Measurements from ENCODE around the gene FAM3B.
A peak's percentile ranks its signal among the peaks of the same experiment; 100 is the strongest.

Gene FAM3B

DNA sequence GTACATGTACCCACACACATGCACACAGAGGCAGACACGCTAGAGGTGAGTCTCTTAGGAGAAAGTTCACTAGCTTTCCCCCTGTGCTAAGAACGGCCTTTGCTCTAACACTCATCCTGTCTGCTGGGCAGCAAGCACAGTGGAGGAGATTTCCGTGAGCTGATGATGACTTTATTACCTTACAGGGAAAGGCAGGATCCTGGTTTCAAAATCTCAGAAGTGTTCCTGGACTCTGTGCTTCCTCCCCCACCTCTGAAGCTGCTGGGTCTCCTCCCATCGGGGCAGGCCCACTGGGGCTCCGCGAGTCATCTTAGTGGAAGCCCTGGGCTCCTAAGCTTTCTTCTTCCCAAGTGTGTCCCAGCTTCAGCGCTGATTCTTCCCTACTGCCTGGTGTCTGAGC, 2.7 kb downstream of the FAM3B start:
- no peak for DNase-seq

DNA sequence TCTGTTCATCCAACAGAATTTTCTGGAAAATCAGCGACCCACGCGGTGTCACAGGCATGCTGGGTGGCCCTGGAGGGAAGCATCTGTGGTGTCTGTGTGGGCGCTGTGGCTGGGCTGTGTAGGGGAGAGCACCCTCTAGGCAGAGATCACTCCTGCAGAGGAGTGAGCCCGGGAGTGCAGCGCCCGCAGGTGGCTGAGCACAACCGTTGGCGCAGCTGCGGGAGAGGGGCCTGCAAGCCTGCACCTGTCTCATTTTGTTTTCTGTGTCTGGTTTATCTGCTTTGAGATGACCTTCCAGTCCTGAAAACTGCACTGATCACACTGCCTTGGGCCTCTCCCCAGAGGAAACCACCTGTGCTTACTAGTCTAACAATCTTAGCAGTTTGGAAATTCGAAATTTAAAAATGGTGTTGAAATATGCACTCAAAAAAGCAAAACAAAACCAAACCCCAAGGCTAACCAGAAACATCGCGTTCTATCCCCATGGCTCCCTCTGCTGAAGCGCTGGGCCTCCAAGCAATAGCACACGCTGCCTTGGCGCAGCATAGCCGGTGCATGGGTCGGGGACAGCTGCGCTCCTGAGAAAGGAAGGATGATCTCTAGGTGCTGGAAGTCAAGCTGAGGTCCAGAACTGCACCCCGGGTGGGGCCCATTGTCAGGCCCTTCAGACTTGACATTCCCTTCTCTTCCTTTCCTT, 4.8 kb downstream of the FAM3B start:
- DNase-seq, result peak; percentile 8

DNA sequence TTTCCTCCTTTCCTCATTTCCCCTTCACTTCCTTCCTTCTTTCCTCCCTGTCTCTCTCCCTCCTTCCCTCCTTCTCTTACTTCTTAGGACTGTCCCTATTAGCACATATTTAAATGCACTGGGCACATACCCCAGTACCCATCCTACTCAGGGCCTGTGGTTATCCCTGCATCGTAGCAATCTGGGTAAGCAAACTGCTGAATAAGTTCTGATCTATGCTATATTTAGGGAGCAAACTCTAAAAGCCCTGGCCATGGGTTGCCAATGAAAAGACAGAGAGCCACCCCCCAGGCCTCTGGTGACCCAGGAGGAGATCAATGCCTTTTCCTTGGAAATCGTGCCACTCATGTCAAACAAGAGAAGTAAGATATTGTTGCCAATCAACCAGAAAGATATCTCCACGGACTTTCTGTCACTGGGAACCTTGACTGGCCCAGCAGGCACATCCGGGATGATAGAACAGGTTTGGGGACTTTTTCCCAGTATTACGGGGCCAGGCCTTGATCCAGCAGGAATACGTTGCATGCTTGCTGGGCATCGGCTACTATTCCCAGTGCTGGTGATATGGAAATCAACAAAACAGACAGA, 5.4 kb downstream of the FAM3B start:
- no peak for DNase-seq

DNA sequence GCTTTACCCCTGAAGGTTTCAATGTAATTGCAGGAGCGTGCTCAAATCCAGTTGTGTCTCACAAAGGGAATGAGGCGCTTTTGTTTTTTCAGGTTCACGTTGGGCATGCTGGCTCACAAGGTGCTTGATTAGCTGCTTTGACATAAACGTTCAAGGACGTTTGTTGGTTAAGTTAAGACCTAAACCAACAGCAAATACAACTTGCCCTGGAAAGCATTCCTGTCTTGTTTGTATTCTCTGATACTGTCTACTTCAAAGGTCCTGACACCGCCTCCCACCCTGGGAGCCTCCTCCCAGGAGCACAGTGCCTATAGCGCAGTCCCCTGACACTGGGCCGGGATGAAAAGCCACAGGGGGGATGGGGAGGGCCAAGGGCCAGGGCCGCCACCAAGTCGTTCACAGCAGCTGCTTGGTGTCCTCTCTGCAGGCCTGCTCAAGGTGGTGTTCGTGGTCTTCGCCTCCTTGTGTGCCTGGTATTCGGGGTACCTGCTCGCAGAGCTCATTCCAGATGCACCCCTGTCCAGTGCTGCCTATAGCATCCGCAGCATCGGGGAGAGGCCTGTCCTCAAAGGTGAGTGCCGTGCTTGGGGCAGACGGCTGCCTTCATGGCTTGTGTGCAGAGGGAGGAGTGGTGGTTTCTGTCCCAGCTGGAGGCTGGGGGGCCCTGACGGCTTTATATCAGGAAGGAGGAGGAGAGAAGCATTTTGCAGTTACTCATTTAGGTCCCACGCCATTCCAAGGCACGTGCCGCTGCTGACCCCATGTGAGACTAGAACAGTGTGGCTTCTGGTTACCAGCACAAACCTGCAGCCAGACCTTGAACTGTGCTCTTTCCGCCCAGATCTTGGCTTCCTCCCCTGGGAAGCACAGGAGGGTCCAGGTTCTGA, 6.1 kb downstream of the FAM3B start:
- DNase-seq, result no peak

DNA sequence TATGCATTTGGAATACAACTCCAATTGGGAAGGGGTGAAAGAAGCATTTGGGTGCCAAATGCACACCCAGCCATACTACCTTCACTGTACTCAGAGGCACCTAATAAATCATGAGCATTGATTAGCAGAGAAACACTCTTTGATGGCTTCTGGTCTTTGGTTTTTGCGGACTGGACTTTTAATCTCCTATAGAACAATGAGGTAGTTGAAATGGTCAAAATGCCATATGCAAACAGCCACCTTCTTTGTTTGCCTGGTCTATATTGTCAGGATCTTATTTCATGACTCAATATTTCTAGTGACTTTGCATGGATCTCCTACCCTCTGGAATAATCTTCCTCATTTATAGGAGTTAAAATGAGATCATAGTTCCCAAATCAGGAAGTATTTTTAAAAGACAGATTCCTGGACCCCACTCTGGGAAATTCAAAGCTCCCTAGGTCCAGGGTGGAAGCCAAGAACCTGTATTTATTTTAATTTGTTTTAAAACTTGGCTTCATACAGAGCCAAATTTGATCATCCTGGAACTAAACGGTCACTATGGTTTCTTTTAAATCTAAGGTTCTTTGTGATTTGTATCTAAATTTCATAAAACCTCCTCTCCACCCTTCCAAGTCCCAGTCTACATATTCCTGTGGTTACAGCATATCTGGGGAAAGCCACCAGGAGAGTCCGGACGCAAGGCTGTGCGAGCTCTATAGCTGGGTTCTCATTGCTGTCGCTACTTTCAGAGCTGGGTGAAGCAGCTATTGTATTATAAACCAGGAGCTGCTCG, 8.7 kb downstream of the FAM3B start:
- no peak for DNase-seq

DNA sequence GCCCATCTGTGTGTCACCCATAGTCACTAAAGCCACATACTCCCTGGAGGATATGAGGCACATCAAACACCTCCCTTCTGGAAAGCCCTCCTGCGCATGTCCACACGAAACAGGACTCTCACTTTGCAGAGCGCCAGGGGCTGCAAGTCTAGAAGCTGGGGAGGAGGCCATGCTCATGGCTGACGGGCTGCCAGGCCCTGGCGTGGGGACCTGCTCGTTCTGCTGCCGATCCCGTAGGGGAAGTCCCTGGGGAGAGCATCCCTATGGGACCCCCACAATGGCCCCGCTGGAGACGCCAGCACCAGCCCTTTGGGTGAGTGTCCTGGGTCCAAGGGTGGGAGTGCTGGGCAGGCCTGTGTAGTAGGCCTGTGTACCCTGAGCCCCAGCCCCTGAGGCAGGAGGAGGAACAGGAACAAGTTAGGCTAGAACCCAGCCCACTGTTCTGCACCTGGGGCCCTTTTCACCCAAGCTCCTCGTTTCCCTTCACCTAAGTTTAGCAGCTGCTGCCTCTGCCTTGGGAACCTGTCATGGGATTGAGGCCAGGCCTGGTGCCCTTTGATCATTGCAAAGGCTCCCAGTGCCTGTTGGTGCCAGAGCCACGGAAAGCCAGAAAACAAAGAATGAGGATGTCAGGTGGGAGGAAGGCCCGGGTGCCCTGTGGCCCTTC, 9.9 kb downstream of the FAM3B start:
- DNase-seq, result no peak

DNA sequence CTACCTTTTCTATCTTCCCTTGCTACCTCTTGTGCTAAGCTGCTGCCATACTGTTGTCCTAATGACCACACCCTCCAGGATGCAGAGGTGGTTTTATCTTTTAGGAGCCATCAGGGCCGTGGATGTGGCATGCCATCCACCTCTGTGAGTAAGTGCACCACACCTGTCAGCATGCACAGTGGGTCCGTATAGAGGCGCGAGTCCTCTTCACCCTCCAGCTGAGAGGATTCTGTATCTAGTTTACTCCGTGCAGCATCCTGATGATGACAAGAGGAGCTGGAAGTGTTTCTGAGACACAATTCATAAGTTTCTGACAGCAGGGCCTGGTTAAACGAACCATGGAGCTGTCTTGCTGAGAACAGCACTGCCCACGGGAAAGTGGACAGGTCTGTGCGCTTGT, 11.2 kb downstream of the FAM3B start:
- no peak for DNase-seq

DNA sequence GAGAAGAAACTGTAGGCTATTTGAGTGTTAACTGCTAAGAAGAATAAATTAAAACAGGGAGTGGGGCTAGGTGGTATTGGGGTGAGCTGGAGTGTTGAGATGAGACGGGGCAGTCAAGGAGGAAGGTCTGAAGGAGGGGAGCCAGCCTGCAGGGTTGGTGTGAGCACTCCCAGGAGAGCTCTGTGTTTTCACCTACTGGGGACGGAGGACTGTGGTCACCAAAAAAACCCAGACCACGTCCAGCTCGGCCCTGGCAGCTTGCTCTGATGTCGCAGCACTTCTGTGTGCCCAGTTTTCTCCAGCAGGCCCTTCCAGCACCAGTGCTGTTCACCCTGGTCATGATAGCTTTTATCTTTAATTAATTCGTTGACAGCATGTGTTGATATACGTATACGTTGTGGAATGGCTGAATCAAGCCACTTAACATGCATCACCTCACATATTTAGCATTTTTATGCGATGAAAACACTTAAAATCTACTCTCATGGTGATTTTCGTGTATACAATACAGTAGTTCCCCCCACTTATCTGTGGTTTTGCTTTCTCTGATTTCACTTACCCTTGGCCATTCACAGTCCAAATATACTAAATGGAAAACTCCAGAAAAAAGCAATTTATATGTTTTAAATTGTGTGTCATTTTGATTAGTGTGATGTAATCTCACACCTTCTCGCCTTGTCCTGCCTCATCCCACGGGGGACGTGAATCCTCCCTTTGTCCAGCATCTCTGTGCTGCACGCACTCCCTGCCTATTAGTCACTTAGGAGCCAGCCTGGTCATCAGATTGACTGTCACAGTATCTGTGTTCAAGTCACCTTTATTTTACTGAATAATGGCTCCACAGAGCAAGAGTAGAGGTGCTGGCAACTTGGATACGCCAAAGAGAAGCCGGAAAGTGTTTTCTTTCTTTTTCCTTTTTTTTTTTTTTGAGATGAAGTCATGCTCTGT, 12.3 kb downstream of the FAM3B start:
- no peak for DNase-seq

DNA sequence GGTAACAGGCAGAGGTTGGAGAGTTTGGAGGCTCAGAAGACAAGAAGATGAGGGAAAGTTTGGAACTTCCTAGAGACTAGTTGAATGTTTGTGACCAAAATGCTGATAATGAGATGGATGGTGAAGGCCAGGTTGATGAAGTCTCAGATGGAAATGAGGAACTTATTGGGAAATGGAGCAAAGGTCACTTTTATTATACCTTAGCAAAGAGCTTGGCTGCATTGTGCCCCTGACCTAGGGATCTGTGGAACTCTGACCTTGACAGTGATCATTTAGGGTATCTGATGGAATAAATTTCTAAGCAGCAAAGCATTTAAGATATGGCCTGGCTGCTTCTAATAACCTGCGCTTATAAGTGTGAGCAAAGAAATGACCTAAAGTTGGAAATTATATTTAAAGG, 17.2 kb downstream of the FAM3B start:
- no peak for DNase-seq

DNA sequence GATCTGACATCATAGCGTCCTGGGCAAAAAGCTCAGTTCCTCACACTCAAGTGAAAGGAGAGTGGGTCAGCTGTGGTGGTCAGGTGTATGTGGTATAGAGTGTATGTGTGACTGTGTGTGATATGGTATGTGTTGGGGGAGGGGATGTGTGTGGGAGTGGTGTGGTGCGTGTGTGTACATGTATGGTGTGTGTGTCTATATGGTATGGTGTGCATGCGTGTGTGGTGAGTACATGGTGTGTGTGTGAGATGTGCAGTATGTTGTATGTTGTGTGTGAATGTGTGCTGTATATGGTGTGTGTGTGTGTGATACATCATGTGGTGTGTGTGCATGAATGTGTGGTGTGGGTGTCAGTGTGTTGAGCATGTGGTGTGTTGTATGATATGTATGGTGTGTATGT, 20.9 kb downstream of the FAM3B start:
- no peak for DNase-seq

DNA sequence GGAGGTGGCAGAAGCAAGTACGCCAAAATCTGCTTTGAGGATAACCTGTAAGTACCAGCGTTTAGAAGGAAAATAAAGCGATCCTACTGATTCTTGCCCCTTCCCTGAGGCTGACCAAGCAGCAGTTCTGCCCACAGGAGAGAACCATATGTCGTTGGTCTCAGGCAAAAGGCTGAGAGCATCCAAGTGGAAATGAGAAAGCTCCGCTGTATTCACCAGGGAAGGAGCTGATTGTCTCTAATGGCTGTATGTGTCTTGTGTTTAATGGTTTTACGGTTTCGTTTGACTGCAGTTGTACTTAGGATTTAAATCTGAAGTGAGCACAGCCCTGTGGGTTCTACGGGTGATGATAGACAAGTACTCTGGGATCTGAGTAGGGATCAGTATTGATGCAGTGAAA, 21.9 kb downstream of the FAM3B start:
- DNase-seq, result no peak

DNA sequence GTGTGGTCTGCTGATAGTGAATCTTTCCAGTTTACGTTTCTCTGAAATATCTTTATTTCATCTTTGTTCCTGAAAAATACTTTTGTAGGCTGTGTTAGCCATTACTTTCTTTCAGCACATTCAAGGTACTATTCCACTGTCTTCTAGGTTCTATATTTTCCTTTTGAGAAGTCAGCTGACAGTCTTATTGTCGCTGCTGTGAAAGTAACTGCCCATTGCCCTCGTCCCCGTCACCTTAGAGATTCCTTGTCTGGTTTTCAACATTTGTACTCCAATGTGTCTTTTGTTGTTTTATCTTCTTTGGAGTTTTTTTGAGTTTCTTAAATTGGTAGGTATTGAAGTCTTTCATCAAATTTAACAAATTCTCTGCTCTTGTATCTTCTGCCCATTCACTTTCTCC, 25.4 kb downstream of the FAM3B start:
- no peak for DNase-seq

DNA sequence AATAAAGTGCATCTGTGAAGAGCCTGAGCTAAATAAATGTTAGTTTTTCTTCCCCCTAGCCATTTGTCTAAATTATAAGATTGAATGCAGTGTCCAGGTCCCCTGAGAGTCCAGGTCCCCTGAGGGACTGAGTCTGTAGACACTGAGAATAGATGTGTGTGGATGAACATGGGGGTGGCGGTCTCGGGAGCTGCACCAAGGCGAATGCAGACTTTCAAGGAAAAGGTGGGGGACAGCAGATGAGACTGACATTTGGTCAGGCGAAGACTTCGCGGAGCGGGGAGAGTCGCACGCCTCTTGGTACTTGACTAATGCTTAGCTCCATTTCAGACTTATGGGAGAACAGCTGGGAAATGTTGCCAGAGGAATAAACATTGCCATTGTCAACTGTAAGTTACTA, 27.5 kb downstream of the FAM3B start:
- no peak for DNase-seq

DNA sequence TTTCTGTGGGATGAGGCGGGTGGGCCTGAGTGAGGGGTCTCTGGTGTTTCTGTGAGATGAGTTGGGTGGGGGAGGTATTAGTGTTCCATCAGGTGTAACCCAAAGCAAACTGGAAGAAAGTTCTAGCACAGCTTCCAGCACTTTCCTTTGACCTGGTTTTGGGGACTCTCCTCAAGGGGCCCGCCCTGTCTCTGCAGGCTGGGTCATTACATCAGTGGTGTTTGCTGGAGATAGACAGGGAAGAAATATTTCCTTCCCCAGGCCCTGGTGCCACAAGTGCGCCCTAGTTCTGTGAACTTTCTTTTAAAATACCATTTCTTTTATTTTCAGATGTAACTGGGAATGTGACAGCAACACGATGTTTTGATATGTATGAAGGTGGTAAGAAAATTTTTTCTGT, 28.8 kb downstream of the FAM3B start:
- no peak for DNase-seq

DNA sequence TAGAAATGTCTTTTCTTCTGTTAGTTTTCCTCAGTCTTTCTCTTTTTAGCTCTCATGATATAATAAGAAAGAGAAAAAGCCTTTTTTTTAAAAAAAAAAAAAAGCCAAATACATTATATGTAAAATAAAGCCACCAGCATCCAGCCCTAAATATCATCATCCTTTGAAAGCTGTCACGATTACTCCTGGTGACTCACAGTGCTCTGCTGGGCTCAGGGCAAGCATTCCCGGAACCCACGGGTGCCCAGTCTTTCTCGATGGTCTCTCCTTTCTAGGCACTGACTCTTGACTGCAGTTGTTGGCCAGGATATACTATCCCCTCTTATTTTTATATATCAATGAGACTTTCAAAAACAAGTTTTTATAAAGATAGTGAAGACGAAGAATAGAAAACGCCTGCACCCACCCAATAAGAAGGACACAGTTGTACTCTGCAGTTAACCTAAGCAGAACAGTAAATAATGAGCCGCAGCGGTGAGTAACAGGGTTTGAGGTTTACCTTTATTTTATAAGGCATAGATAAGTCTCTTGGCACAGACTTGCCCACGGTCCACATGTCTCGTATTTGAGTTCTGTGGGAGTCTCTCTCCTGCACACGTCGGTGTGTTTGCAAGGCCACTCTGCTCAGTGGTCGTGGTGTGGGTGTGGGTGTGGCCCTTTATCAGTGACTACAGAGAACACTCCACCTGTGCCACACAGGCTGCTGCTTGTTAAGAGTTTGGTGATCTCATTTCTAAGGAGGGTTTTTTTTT, 29.5 kb downstream of the FAM3B start:
- no peak for DNase-seq

DNA sequence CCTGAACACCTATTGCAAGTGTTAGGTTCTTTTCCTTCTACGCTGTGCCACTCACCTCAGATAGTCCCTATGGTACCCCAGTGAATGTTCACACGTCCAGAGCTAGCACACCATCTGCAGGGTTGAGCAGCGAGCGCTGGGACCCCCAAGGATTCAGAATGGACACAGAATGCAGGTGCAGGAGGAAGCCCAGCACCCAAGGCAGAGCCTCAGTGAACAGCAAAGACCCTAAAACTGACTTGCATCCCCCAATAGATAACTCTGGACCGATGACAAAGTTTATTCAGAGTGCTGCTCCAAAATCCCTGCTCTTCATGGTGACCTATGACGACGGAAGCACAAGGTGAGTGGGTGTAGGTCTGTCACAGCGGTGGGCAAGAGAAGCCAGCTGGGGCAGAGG, 30.2 kb downstream of the FAM3B start:
- DNase-seq, result no peak

DNA sequence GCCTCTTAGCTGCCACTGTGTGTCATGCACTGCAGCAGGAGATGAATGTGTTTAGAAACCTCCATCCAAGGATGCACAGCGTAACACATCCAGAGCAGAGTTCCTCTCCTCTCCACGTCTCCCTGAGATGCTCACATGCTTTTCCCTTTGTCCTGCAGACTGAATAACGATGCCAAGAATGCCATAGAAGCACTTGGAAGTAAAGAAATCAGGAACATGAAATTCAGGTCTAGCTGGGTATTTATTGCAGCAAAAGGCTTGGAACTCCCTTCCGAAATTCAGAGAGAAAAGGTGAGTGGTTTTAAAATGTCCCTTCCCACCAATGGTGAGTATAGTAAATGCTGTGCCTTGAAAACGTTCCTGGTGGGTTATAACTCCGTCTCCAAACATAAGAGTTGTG, 31.8 kb downstream of the FAM3B start:
- DNase-seq, result no peak

DNA sequence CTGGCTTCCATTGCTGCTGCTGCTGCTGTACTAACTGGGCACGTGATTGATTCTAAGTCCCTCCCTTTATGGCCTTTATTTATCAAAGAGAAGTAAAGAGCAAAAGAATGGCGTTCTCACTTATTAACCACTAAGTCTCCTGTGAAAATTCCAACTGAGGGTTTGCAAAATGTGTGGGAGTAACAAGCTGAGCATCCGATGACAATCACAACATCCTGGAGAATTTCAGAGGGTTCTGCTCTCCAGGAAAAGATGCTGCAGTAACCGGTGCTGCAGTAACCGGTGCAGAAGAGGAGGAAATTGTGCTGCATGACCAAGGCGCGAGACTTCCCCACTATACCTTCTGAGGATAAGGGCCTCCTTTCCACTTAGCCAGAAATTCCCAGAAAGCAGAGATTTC, 32.5 kb downstream of the FAM3B start:
- DNase-seq, result no peak

DNA sequence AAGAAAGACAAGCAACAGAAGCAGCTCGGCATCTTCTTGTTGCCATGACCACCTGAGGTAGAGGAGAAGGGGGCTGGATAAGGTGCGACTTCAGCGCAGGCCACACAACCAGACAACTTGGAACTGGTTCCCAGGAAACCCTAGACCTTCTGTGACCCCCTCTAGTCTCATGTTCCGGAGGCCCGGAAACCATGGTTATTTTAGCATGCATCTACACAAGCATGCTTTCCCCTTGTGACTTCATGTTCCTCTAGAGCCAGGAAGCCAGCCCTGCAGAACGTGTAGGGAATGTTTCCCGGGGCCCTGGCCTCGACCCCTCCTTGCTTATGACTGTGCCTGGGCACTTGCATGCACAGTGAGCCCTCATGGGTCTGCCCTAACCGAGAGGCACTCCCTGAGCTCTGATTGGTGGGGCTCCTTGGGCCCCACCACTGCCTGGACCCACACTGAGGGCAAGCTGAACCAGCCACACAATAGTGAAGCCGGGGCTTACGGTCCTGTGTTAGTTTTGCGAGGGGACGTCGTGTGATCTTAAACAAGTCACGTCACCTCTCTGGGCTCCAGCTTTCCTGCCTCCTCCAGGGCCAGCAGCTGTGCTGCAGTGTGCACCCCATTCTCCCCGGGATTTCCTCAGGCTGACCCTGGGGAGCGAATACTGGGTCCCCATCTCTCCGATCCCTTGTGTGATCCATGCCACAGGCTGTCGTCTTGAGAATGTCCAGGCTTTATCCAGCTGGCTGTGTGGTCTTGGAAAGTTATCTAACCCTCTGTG, 33.2 kb downstream of the FAM3B start:
- no peak for DNase-seq
